ENCODE measurements around the gene CCNL2.

CCNL2 gene

GRCh38 chr1:1342584-1343115 lies 56.5 kb downstream of the CCNL2 start:
- TF ChIP-seq CTCF (IDR thresholded peaks at IDR 0.05), result no peak

GRCh38 chr1:1342061-1342562 lies 57.0 kb downstream of the CCNL2 start:
- no peak for TF ChIP-seq CTCF (IDR thresholded peaks at IDR 0.05)

GRCh38 chr1:1341549-1342021 lies 57.5 kb downstream of the CCNL2 start:
- no peak for TF ChIP-seq CTCF (IDR thresholded peaks at IDR 0.05)

- no peak for TF ChIP-seq CTCF (IDR thresholded peaks at IDR 0.05)
Measured at GRCh38 chr1:1340791-1341548, 58.2 kb downstream of the CCNL2 start.

GRCh38 chr1:1340185-1340584 lies 59.0 kb downstream of the CCNL2 start:
- TF ChIP-seq CTCF (IDR thresholded peaks at IDR 0.05), result no peak

GRCh38 chr1:1338278-1338677 lies 60.9 kb downstream of the CCNL2 start:
- TF ChIP-seq CTCF (IDR thresholded peaks at IDR 0.05), result no peak

- no peak for TF ChIP-seq CTCF (IDR thresholded peaks at IDR 0.05)
Measured at GRCh38 chr1:1337793-1338147, 61.4 kb downstream of the CCNL2 start.
